ENCODE data around the gene CTIF.

CTIF gene

GRCh38 chr18:48795696-48796095 lies 256.9 kb downstream of the CTIF start:
- DNase-seq = no peak

- no peak for DNase-seq
These were observed 257.8 kb downstream of the CTIF start for GRCh38 chr18:48796491-48797205.

GRCh38 chr18:48797841-48798255 lies 259.0 kb downstream of the CTIF start:
- peak in 1 of 2 experiments; percentile 4 for DNase-seq

GRCh38 chr18:48798334-48799245 lies 259.8 kb downstream of the CTIF start:
- peak in 1 of 2 experiments; percentile 63 for DNase-seq

GRCh38 chr18:48799724-48800315 lies 261.0 kb downstream of the CTIF start:
- DNase-seq = no peak

- DNase-seq = no peak
These were observed 261.6 kb downstream of the CTIF start for GRCh38 chr18:48800466-48800865.

- no peak for DNase-seq
These were observed 262.3 kb downstream of the CTIF start for GRCh38 chr18:48800876-48801727.

GRCh38 chr18:48801728-48802542 lies 263.1 kb downstream of the CTIF start:
- DNase-seq = no peak

- no peak for DNase-seq
These were observed 263.9 kb downstream of the CTIF start for GRCh38 chr18:48802543-48803290.

GRCh38 chr18:48803518-48803917 lies 264.7 kb downstream of the CTIF start:
- no peak for DNase-seq

- DNase-seq = no peak
These were observed 265.4 kb downstream of the CTIF start for GRCh38 chr18:48803951-48804855.

GRCh38 chr18:48804856-48805610 lies 266.2 kb downstream of the CTIF start:
- no peak for DNase-seq

DNA sequence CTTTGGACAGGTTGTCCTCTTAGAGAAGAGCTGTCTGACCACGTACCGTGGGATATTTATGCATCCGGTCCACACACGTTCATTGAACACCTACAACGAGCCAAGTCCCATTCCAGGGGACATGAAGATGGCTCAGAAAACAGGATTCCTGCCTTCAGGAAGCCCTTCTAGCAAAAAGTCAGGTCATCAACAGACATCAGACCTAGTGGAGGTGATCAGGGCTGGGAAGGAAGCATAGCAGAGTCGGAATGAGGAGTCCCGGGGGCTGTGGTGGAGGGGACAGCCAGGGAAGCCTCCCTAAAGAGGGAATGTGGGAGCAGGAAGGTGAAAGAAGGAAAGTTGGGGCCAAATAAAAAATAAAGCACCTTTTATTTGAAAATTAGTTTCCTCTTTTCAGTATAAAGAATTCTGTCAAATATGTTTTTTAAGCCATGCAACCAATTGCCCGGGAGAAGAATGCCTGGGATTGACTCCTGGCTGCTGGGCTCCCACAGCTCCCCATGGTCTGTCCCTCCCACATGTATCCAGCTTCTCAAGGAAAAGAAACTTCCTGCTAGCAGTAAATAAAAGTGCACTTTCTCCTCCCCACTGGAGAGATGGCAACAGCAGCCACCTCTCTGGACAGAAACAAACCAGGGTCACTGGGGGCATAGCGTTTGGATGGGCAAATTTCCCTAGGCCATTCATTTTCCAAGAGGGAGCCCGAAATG lies 267.1 kb downstream of the CTIF start:
- DNase-seq = no peak

- peak in 1 of 2 experiments; percentile 16 for DNase-seq
These were observed 267.9 kb downstream of the CTIF start for GRCh38 chr18:48806551-48807261.

DNA sequence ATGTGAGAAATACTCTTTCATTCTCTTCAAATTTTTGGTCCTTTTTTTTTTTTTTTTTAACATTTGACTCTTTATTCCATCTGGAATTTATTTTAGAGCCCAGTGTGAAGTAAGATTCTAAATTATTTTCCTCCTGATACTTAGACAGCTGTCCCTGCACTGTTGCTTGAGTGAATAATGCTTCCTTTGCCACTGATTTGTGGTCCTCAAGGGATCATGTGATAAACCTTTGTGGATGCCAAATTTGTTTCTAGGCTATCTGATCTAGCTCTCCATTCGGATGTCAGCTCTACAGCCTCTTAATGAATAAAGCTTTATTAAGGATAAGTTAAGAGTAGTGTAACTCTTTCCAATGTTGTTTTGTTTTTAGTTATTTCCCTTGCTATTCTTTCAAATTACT lies 269.6 kb downstream of the CTIF start:
- peak in 1 of 2 experiments; percentile 12 for DNase-seq

DNA sequence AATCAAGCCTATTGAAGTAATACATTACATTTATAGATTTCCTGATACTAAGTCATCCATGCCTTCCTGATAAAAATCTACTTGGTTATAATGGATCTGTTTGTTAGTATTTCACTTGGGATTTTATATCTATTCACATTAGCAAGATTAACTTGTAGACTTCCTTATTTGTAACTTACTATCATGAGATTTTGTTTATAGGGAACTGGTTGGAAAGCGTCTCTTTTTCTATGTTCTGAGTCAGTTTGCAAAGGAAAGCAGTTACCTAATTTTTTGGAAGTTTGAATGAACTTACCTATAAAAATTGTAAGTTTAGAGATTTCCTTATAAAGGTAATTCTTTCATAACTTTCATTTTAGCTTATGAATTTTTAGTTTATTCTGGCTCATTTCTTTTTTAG lies 270.5 kb downstream of the CTIF start:
- DNase-seq = no peak

DNA sequence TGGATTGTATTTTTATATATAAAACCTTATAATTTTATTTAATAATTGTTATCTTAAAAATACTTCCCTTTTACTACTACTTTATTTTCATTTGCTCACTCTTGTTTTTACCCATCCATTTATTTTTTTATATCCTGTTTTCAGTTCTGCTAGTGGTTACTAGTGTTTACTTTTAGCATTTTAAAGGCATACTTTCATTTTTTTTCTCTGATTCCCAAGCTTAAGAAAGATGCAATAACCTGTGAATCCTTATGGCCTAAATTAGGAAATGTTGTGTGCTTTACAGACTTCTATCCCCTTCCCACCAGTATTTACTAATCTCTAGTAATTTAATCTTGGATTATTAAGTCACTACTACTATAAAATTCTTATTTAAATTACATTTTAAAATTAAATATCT lies 272.0 kb downstream of the CTIF start:
- no peak for DNase-seq

DNA sequence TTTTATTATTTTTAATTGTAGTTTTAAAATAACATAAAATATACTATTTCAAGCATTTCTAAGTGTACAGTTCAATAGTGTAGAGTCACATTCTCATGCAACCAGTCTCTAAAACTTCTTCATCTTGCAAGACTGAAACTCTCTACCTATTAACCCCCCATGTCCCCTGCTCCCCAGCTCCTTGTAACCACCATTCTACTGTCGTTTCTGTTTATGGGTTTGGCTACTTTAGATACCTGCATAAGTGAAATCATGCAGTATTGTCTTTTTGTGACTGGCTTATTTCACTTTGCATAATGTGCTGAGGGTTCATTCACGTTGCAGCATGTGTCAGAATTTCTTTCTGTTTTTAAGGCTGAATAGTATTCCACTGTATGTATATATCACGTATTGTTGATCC lies 272.6 kb downstream of the CTIF start:
- DNase-seq = no peak

Measured in NCI-H446 (cell line).